Large intestine (tissue), 3 donors: ENCODE results near the gene CACHD1. TPM values are rescaled to one million over a fixed set of nuclear protein-coding genes. Genes with fewer than 3 reads are reported as not detected.

Experiments used
- DNase-seq, 2 donors: peaks; one replicate each; pipeline versions ENCODE4 v3.0.0 to v3.0.0-alpha.2; 2013
- H3K27ac ChIP-seq: one replicate; pipeline ENCODE4 v1.5.1; 2013; ENCODE audit warnings: low read length
- H3K27me3 ChIP-seq: 2 replicates; pipeline ENCODE4 v1.6.1; 2013; ENCODE audit warnings: low read length; ENCODE audit not compliant: control insufficient read depth, insufficient read depth
- H3K36me3 ChIP-seq: 2 replicates; pipeline ENCODE4 v1.6.1; 2013; ENCODE audit warnings: low read length; ENCODE audit not compliant: control insufficient read depth, insufficient read depth
- H3K4me1 ChIP-seq: one replicate; pipeline ENCODE4 v1.6.1; 2013; ENCODE audit warnings: low read length; ENCODE audit not compliant: control insufficient read depth, insufficient read depth
- H3K4me3 ChIP-seq: one replicate; pipeline ENCODE4 v1.5.1; 2013; ENCODE audit warnings: low read length
- H3K9me3 ChIP-seq: one replicate; pipeline ENCODE4 v1.6.1; 2013; ENCODE audit warnings: mild to moderate bottlenecking, low read depth, low read length, moderate library complexity; ENCODE audit not compliant: control insufficient read depth
- WGBS: methylation state at CpG from one replicate; pipeline ENCODE4 v1.1.5; 2013; ENCODE audit warnings: low lambda C conversion rate; ENCODE audit not compliant: insufficient coverage; 5-methylcytosine and 5-hydroxymethylcytosine counted together
- polyA plus RNA-seq: library from polyadenylated mRNA; unstranded; fragments of 120-200 nt; gene quantifications from one replicate; pipeline ENCODE4 v1.2.1, GENCODE V29; 2013

Gene CACHD1
- polyA plus RNA-seq, 1 donor = 9.6 TPM

DNA sequence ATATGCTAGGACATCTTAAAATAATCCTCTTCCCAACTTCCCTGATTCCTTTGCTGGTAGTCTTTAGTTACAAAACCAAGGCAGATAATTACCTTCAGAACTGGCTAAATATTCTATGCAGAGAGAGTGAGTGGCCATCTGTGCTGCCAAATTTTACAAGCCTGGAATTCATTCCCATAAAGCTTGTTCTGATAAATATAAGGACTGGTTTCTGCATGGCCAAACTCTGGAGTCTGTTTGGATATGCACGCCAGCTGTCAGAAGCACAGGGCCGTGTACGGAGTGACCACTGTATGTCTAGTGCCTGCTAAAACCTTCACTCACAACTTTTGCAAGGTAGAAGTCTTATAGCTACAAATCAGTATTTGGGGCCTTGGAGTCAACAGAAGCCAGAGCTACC lies 208.4 kb downstream of the CACHD1 start:
- no peak overlapping the region for H3K4me3 ChIP-seq
- no peak overlapping the region for H3K27ac ChIP-seq
- DNase-seq = no peak
- H3K4me1 ChIP-seq = no peaks in the 10 kb centered on the region
- no peaks in the 10 kb centered on the region for H3K27me3 ChIP-seq
- 100% methylated on average over 1 of the region's 3 CpGs for whole genome bisulfite sequencing
- H3K36me3 ChIP-seq = peaks cover 55% of the 10 kb centered on the region
- no peaks in the 10 kb centered on the region for H3K9me3 ChIP-seq

DNA sequence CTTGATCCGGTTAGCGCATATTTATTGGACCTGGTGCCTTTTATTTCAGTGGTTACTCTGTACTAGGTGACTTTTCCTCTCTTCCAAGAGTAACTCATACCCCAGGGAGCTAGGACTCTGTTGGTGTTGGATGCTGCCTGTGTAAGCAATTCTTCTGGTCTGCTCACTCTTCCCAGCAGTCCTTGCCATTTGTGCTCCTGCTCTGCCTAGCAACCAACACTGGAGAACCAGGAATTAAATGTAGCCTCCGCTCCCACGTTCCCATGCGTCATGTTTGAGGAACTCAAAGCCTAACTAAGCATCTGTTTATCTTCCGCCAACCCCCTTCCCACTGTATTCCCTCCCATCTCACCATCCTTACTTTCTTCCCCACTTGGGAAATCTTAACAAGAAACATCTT lies 209.2 kb downstream of the CACHD1 start:
- H3K36me3 ChIP-seq = peaks cover 58% of the 10 kb centered on the region
- WGBS = 100% methylated on average over 2 of the region's 6 CpGs
- no peaks in the 10 kb centered on the region for H3K27me3 ChIP-seq
- no peak for DNase-seq
- H3K4me3 ChIP-seq = no peak overlapping the region
- no peaks in the 10 kb centered on the region for H3K4me1 ChIP-seq
- no peak overlapping the region for H3K27ac ChIP-seq
- no peaks in the 10 kb centered on the region for H3K9me3 ChIP-seq

DNA sequence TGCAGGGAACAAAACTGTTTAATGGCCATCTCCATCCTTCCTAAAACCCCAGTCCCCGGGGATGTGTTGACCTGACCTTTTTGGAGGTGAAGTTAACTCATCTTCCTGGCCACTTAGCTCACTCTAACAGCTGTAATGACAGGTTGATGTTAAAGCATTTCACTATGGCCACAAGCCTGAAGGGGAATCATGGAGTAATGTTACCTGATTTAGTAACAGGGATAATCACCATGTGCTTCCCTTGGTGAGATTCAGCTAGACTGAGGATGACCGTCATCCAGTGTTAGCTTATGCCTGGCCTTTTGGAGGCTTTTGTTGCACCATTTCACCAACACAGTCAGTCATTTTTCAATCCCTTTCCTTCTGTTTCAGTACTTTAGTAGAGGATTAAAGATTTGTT lies 210.7 kb downstream of the CACHD1 start:
- Histone ChIP-seq H3K4me1 (peaks cover 3% of the 10 kb centered on the region), H3K27ac (no peak overlapping the region), H3K4me3 (no peak overlapping the region), H3K9me3 (no peaks in the 10 kb centered on the region), H3K36me3 (peaks cover 56% of the 10 kb centered on the region), H3K27me3 (no peaks in the 10 kb centered on the region)
- no CpG with 5 or more reads among the region's 2 CpGs for WGBS
- no peak for DNase-seq

DNA sequence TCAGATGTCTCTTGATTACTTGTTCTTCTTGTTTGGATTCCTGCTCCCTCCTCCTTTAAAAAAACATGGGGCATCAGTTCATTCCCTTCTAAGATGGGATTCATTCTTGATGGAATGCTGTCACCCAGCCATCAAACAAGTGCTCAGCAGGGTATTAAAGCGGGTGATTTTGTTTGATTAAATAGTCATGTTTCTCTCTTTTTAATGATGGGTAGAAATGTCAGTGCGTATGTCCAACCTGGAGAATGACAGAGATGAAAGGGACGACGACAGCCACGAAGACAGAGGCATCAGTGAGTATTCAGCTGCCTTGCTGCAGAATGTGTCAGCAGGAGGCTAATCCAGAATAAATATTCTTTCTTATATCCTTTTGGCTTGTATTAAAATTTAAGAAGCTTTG lies 211.1 kb downstream of the CACHD1 start:
- Histone ChIP-seq H3K4me1 (peaks cover 3% of the 10 kb centered on the region), H3K9me3 (no peaks in the 10 kb centered on the region), H3K27me3 (no peaks in the 10 kb centered on the region), H3K36me3 (peaks cover 55% of the 10 kb centered on the region), H3K27ac (no peak overlapping the region), H3K4me3 (no peak overlapping the region)
- no peak for DNase-seq
- WGBS = 100% methylated on average over 1 of the region's 5 CpGs

DNA sequence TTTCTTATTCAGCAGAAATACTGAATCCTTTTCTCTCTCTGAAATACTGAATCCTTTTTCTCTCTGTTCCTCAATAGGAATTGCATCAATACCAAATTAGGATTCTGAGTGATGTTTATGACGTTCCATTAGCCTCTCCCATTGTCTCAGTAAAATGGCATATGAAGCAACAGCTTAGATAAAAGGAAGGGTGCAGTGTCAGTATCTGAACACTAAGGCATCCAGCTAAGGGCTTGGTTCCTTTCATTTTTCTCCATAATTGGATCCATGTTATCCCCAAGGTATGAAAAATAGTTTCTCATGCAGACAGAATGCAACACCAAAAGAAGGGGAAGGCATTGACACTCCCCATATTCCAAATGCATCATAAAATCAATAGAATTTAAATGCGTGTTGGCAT lies 213.5 kb downstream of the CACHD1 start:
- H3K27me3 ChIP-seq = no peaks in the 10 kb centered on the region
- WGBS = no CpG with 5 or more reads among the region's 2 CpGs
- no peak for DNase-seq
- peaks cover 7% of the 10 kb centered on the region for H3K4me1 ChIP-seq
- H3K27ac ChIP-seq = no peak overlapping the region
- H3K36me3 ChIP-seq = peaks cover 39% of the 10 kb centered on the region
- H3K9me3 ChIP-seq = no peaks in the 10 kb centered on the region
- no peak overlapping the region for H3K4me3 ChIP-seq

DNA sequence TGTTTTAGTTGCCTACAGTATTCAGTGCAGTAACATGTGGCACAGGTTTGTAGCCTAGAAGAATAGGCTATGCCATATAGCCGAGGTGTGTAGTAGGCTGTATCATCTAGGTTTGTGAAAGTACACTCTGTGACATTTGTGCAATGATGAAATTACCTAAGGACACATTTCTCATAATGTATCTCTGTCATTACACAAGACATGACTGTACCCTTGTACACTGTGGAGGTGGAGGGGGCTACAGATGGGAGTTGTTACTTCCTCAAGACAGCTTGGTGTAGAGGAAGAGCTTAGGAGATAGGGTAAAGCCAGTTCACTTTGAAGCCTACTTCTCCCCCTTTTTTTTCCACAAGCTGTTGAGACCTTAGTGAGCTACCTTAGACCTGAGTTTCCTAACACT lies 215.3 kb downstream of the CACHD1 start:
- Histone ChIP-seq H3K27me3 (no peaks in the 10 kb centered on the region), H3K9me3 (no peaks in the 10 kb centered on the region), H3K36me3 (peaks cover 31% of the 10 kb centered on the region), H3K4me1 (peaks cover 7% of the 10 kb centered on the region), H3K4me3 (no peak overlapping the region), H3K27ac (peak overlapping the region; percentile 5)
- DNase-seq = peak in 1 of 2 donors; percentile 20
- WGBS = 100% methylated on average over 1 of the region's 1 CpG

DNA sequence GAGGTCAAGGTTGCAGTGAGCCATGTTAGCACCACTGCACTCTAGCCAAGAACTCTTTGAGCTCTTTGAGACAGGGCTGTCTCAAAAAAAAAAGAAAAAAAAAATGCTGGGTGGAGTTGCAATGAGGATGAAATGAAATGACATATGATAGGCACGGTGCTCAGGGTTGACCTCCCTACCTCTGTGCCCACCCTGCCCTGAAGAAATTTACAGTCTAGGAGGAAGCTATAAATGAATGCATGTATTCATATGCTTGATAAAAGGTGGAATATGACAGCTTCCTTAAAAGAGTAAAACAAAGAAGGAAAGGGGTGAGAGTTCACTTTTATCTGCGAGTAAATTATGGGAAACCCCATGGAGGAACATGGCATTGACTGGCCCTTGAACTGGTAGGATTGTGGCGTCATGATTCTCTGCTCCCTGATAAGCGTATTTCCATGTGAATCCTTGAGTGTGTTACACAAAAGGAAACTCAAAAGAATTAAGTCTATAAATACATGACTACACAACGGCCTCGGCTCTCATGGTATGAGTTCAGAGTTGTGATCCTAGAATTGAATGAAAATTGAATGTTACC lies 215.9 kb downstream of the CACHD1 start:
- DNase-seq = peak; percentile 58 to 84

DNA sequence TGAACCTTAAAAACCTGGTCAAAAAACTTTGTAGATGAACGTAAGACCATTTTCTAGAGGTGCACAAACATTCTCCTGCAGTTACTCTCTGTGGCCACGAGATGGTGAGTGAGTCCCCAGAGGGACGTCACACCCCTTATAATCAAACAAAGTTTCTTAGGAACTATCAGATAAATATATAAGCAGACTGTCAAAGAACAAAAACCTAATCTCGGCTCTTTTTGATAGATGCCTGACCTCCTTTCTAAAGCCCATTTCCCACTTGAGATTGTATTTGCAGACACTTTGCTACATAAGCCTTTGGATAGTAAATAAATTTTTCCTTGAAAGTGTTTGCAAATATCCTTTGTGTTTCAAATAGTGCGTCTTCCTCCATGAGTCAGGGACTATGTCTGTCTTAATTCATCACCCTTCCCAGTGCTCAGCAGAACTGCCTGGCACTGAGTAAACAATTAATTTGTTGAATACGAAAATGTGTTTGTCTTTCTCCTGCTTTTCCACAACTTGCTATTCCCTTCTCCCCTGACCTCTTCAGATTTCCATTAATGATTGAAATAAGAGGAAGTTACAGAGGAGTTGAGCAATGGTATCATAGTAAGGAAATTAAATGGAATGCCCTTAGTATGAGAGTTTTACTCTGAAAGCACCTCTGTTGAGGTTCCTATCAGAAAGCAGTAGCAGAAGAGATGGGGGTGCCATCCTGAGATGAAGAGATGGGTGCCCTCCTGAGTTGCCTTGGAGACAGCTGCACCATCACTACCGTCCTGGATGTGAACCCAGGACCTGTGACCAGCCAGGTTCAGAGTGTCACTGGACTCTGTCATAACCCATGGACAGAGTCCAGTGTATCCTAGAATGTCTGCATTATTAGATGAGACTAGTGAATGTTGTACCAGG lies 217.1 kb downstream of the CACHD1 start:
- Histone ChIP-seq H3K27ac (no peak overlapping the region), H3K36me3 (peaks cover 27% of the 10 kb centered on the region), H3K27me3 (no peaks in the 10 kb centered on the region), H3K9me3 (no peaks in the 10 kb centered on the region), H3K4me1 (peaks cover 7% of the 10 kb centered on the region), H3K4me3 (no peak overlapping the region)
- WGBS = 20% methylated on average over 1 of the region's 7 CpGs
- DNase-seq = peak; percentile 32 to 69

More for the DNA sequence above, 215.9 kb downstream of the CACHD1 start:
- 27% methylated on average over 4 of the region's 6 CpGs for WGBS
- Histone ChIP-seq H3K27me3 (no peaks in the 10 kb centered on the region), H3K36me3 (peaks cover 27% of the 10 kb centered on the region), H3K4me1 (peaks cover 7% of the 10 kb centered on the region), H3K27ac (peak overlapping the region; percentile 18), H3K9me3 (no peaks in the 10 kb centered on the region), H3K4me3 (no peak overlapping the region)

DNA sequence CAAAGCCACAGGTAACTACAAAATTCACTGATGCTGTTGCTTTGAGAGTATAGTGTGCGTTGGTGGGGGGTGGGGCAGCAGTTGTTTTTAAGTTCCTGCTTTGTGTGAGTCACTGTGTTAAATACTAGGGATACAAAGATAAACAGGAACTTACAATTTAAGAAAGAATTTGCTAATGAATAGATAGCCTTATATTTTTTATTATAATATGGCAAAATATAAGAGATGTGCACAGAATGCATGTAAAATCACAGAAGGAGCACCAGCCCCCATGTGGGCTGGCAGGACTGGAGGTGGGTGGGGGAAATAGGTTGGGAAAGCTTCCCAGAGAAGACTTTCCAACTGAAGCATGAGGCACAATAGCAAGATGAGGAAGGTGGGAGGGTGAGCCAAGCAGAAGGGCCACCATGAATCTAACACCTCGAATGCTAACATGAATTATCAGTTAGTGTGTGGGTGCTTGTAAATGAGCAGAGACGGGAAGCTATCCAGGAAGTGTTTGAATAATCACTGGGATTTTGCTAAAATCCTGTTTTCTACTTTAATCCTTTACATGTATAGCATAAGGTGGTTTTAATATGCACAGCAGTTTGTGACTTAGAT lies 217.9 kb downstream of the CACHD1 start:
- H3K27ac ChIP-seq = no peak overlapping the region
- H3K27me3 ChIP-seq = no peaks in the 10 kb centered on the region
- no peak overlapping the region for H3K4me3 ChIP-seq
- peaks cover 22% of the 10 kb centered on the region for H3K36me3 ChIP-seq
- WGBS = 100% methylated on average over 1 of the region's 3 CpGs
- DNase-seq = no peak
- H3K4me1 ChIP-seq = peaks cover 7% of the 10 kb centered on the region
- no peaks in the 10 kb centered on the region for H3K9me3 ChIP-seq

DNA sequence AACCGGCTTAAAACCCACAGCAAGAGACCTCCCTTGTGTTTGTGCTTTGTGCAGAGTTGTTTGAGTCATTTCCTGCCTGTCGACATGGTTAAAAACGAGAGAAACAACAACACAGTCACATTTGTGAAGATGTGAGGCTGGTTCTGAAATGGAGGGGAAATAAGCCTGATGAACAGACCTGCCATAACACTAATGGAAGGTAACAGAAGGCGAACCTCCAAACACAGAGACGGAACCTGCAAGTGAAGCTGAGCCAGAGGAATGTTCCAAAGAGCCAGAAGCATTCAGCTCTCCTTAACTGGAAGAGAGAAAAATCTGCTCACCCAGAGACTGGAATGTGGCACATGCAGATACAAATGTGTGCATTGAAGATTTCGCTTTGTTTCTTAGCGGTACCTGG lies 221.7 kb downstream of the CACHD1 start:
- H3K4me1 ChIP-seq = peaks cover 3% of the 10 kb centered on the region
- DNase-seq = no peak
- no peaks in the 10 kb centered on the region for H3K27me3 ChIP-seq
- peaks cover 14% of the 10 kb centered on the region for H3K36me3 ChIP-seq
- 65% methylated on average over 2 of the region's 7 CpGs for WGBS
- no peaks in the 10 kb centered on the region for H3K9me3 ChIP-seq
- H3K4me3 ChIP-seq = no peak overlapping the region
- H3K27ac ChIP-seq = no peak overlapping the region
